ENCODE data around the gene CFD. TPM values are rescaled to one million over a fixed set of nuclear protein-coding genes. Genes with fewer than 3 reads are reported as not detected.

Gene CFD
- total RNA-seq, 1 donor from 2014 or later: 2.5 TPM

DNA sequence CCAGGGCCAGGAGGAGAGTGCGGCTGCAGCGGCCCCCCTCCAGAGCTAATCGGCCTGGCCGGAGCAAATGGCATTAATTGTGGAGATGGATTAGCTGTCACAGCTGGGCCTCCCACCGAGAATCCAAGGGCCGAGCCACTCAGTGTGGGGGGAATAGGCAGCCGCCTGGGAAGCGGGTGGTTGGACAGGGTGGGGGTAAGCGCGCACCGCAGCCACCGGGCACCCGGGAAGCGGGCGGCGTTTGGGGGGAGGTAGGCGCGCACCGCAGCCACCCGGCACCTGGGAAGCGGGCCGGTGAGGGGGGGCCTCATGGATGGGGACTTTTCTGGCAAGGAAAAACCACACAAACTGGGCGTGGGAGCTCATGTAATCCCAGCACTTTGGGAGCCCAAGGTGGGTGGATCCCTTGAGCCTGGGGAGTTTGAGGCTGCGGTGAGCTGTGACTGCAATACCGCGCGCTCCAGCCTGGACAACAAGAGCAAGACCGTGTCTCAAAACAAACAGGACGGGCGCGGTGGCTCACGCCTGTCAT is 43.9 kb downstream of the CFD start:
- intact Hi-C loops (cut with micrococcal nuclease): no loop called here

DNA sequence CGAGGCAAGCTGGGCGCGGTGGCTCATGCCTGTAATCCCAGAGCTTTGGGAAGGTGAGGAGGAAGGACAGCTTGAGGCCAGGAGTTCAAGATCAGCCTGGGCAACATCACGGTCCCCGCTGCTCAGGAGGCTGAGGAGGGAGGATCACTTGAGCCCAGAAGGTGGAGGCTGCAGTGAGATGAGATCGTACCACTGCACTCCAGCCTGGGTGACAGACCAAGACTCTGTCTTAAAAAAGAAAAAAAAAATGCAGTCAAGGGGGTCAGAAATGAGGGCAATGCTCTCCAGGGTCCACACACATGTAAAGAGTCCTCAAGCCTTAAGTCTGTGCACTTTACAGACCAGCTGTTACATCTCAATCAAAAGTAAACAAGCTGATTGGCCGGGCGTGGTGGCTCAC is 45.1 kb downstream of the CFD start:
- intact Hi-C loops (cut with micrococcal nuclease): no loop called here

- intact Hi-C loops (cut with micrococcal nuclease): no loop called here
Observed at GRCh38 chr19:906480-906879, 47.0 kb downstream of the CFD start.

DNA sequence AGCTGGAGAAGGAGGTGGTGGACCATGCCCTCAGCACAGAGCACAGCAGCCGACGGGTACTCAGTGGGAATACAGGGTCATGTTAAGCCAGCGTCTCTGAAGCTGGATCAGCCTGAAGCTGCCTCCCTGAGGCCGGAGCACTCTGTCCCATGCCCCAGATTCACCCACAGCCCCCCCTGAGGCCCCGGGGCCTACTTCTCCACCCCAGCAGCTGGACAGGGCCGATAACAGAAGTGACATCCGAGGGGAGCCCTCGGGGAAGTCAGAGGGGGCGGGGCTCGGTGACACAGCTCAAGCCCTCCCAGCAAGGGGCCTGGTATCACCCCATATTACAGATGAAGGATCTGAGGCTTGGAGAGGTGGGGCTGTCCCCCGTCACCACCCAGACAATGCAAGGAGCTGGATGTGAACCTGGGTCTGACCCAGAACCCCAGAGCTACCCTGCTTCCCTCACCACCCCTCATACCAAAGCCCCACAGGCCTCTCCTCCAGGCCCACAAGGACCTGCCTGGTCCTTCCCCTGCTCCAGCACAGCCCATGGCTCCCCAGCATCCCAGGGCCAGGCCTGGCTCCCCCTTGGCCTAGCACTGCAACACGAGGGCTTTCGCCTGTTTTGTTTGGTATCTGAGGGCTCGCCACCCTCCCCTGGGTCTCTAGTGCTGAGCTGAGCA is 47.9 kb downstream of the CFD start:
- intact Hi-C loops (cut with micrococcal nuclease): no loop called here

GRCh38 chr19:911197-912033 is 52.0 kb downstream of the CFD start:
- intact Hi-C loops (cut with micrococcal nuclease): no loop called here

- intact Hi-C loops (cut with micrococcal nuclease): no loop called here
Observed at GRCh38 chr19:912181-913079, 53.0 kb downstream of the CFD start.

Other genes with a start within 250 kb of the CFD start
- 50.6 and 53.9 TPM in 2 replicates for gene POLRMT, start 226.1 kb upstream of the CFD start, total RNA-seq
- not detected in 2 replicates for gene FGF22, start 219.8 kb upstream of the CFD start, total RNA-seq
- 74.1 and 80.9 TPM in 2 replicates for gene RNF126, start 196.4 kb upstream of the CFD start, total RNA-seq
- gene FSTL3, start 183.3 kb upstream of the CFD start, total RNA-seq: 2.5 and 3.3 TPM in 2 replicates
- not detected in 2 replicates for gene PRSS57, start 164.2 kb upstream of the CFD start, total RNA-seq
- gene PALM, start 150.7 kb upstream of the CFD start, total RNA-seq: not detected in 2 replicates
- not detected in 2 replicates for gene MISP, start 108.6 kb upstream of the CFD start, total RNA-seq
- gene PTBP1, start 62.2 kb upstream of the CFD start, total RNA-seq: 616 and 655 TPM in 2 replicates
- gene PLPPR3, start 37.7 kb upstream of the CFD start, total RNA-seq: not detected in 2 replicates
- gene AZU1, start 31.8 kb upstream of the CFD start, total RNA-seq: not detected in 2 replicates
- not detected in 2 replicates for gene PRTN3, start 18.7 kb upstream of the CFD start, total RNA-seq
- not detected in 2 replicates for gene ELANE, start 7.4 kb upstream of the CFD start, total RNA-seq
- gene MED16, start 33.5 kb downstream of the CFD start, total RNA-seq: 62.2 and 66.7 TPM in 2 replicates
- gene RNU6-9, start 33.8 kb downstream of the CFD start, total RNA-seq: not detected in 2 replicates
- 90.7 and 96.4 TPM in 2 replicates for gene R3HDM4, start 53.6 kb downstream of the CFD start, total RNA-seq
- gene KISS1R, start 57.7 kb downstream of the CFD start, total RNA-seq: 1.7 and 1.9 TPM in 2 replicates
- 22.8 and 26.8 TPM in 2 replicates for gene ARID3A, start 66.4 kb downstream of the CFD start, total RNA-seq
- gene WDR18, start 124.7 kb downstream of the CFD start, total RNA-seq: 57.2 and 61.8 TPM in 2 replicates
- gene GRIN3B, start 140.8 kb downstream of the CFD start, total RNA-seq: not detected in 2 replicates
- gene TMEM259, start 161.5 kb downstream of the CFD start, total RNA-seq: 154 TPM in 2 replicates
- not detected in 2 replicates for gene RNU6-2, start 161.9 kb downstream of the CFD start, total RNA-seq
- gene CNN2, start 166.9 kb downstream of the CFD start, total RNA-seq: 546 and 561 TPM in 2 replicates
- gene ABCA7, start 180.4 kb downstream of the CFD start, total RNA-seq: 44.1 and 44.3 TPM in 2 replicates
- 402 and 407 TPM in 2 replicates for gene ARHGAP45, start 207.5 kb downstream of the CFD start, total RNA-seq
- gene POLR2E, start 235.7 kb downstream of the CFD start, total RNA-seq: 169 and 178 TPM in 2 replicates
- gene GPX4, start 244.3 kb downstream of the CFD start, total RNA-seq: 115 TPM in 2 replicates

Data from T-helper 2 cell treated with Interferon-gamma antibody and Interleukin-4, amounts not matched to agents 100 ng/mL and 5 ng/mL, for 36 hours (primary cell).